K562 (cell line): ENCODE measurements around the gene TTC23L. TPM values are rescaled to one million over a fixed set of nuclear protein-coding genes. Genes with fewer than 3 reads are reported as not detected.

ENCODE experiments used
- DMBX1 ChIP-seq: fragments of 250-450 bp; sonication (Bioruptor Pico); IDR thresholded peaks from 2 replicates; pipeline ENCODE4 v1.8.0; 2022; ENCODE audit warnings: inconsistent platforms, mild to moderate bottlenecking, moderate library complexity, borderline replicate concordance
- ILF3 ChIP-seq: fragments of 450-650 bp; IDR thresholded peaks from 2 replicates; pipeline ENCODE4 v1.6.1; 2018; ENCODE audit warnings: antibody characterized with exemption, mild to moderate bottlenecking, moderate library complexity, borderline replicate concordance
- PTRF ChIP-seq: fragments of 450-650 bp; IDR thresholded peaks from 2 replicates; pipeline ENCODE4 v1.6.1; 2016; ENCODE audit warnings: mild to moderate bottlenecking, missing genetic modification characterization, missing compliant biosample characterization
- RAD51 ChIP-seq: fragments of 450-650 bp; IDR thresholded peaks from 2 replicates; pipeline ENCODE4 v1.7.1; 2016; ENCODE audit warnings: low read depth, mild to moderate bottlenecking, borderline replicate concordance
- SIN3B ChIP-seq: fragments of 450-650 bp; IDR thresholded peaks from 2 replicates; pipeline ENCODE4 v1.6.1; 2017; ENCODE audit warnings: low read depth, mild to moderate bottlenecking, moderate library complexity
- SNRNP70 ChIP-seq: fragments of 200-400 bp; formaldehyde crosslinking; optimal IDR thresholded peaks from 2 replicates; pipeline ENCODE3; 2017; ENCODE audit warnings: low read depth, low read length
- TSC22D4 ChIP-seq: fragments of 450-650 bp; IDR thresholded peaks from 2 replicates; pipeline ENCODE4 v1.6.1; 2016; ENCODE audit warnings: missing genetic modification characterization, missing biosample characterization, control low read depth
- ZBED1 ChIP-seq: IDR thresholded peaks from 2 replicates; pipeline ENCODE4 v1.6.1; 2014
- ZNF174 ChIP-seq: fragments of 250-450 bp; sonication (Bioruptor Pico); IDR thresholded peaks from 2 replicates; pipeline ENCODE4 v1.4.0; 2020; ENCODE audit warnings: mild to moderate bottlenecking
- ZNF274 ChIP-seq: IDR thresholded peaks from 2 replicates; pipeline ENCODE4 v1.6.1; 2011; ENCODE audit warnings: low read depth, mild to moderate bottlenecking, low read length, moderate library complexity, borderline replicate concordance
- ZNF644 ChIP-seq: fragments of 200-800 bp; sonication (Bioruptor generic); IDR thresholded peaks from 2 replicates; pipeline ENCODE4 v1.6.1; 2016; ENCODE audit warnings: low read depth, missing genetic modification characterization, missing compliant biosample characterization
- polyA plus RNA-seq, 8 experiments: library from polyadenylated mRNA; depleted of rRNA in 4 of 8; stranded (reverse) in 5 of 8; unstranded in 3 of 8; fragments of >200 nt; fragmentation: Nextera tagmentation in 2 of 8; fragmentation: Illumina TruSeq in 1 of 8; extraction: Ambion mirVana in 2 of 8; extraction: Trizol in 1 of 8; gene quantifications; 2 replicates each; pipeline versions ENCODE4 v1.2.1 to v1.2.3, GENCODE V29; 2011 to 2014; ENCODE audit warnings: inconsistent platforms in 1 of 8, missing spikeins in 1 of 8
- total RNA-seq, 7 experiments: library from RNA; depleted of rRNA in 6 of 7; stranded (reverse); fragments of >200 nt in 6 of 7; fragmentation: Illumina TruSeq in 2 of 7; extraction: Trizol in 2 of 7; gene quantifications; 2 replicates each; pipeline versions ENCODE4 v1.2.1 to v1.2.3, GENCODE V29; 2011 to 2021; ENCODE audit warnings: low replicate concordance in 1 of 7
- TF ChIP-seq, protein P1 (sequence below): fragments of 450-650 bp; formaldehyde crosslinking; IDR thresholded peaks from 2 replicates; pipeline ENCODE4 v1.4.0; 2020; ENCODE audit warnings: mild to moderate bottlenecking, moderate library complexity
- TF ChIP-seq, protein P2 (sequence below): IDR thresholded peaks from 2 replicates; pipeline ENCODE4 v1.6.1; 2016; ENCODE audit warnings: missing genetic modification characterization, missing compliant biosample characterization
- TF ChIP-seq, protein P3 (sequence below): fragments of 450-650 bp; IDR thresholded peaks from 2 replicates; pipeline ENCODE4 v1.6.1; 2018; ENCODE audit not compliant: partially characterized antibody
- TF ChIP-seq, protein P4 (sequence below), 2 experiments: fragments of 450-650 bp; conservative IDR thresholded peaks; 2 replicates each; pipeline ENCODE4 v1.6.1; 2017; ENCODE audit warnings: mild to moderate bottlenecking in 2 of 2, moderate library complexity in 2 of 2
- TF ChIP-seq, protein P5 (sequence below): fragments of 450-650 bp; IDR thresholded peaks from 2 replicates; pipeline ENCODE4 v1.6.1; 2016; ENCODE audit warnings: borderline replicate concordance

The TTC23L gene
- total and polyA plus RNA-seq, 9 of the 15 experiments (the other 6 are each of a cell fraction or from before 2014, with no cell fraction given) = 0.03 to 0.32 (median 0.14) TPM; not detected in 2

DNA sequence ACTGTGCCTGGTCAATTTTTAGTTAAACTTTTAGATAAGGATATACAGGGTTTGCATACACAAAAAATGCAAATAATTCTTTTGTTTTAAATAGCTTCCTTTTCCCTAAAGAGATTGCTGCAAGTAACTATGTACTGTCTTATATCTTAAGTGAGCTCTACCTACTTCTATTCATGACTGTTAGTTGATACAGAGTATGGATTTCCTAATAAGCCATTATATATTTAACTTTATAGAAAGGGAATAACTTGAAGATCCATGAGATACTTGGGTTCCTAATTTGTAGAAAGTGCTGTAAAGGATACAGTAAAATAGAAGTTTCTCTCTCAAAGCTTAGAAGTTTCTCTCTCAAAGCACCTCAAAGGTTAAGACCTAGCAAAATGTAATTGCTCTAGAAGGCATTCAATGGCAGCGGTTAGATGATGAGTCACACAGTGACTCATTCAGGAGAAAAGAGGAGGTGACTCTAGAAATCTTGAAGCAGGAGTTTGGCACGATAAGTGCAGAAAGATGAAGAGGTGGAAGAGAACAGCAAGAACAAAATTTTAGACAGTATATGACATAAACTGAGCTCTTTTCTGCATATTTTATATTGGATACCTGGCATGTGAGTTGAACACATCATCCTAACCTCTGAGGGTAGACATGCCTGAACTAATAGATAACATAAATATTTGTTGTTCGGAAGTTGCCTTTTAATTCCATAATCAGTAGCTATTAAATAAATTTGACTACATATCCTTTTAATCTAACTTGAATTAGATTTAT is 84.9 kb downstream of the TTC23L start (continued):
- TF ChIP-seq ZNF274 (no peak), ILF3 (no peak), SIN3B (no peak), DMBX1 (CRISPR knock-in tag) (no peak), RAD51 (no peak), ZNF644 (tag) (no peak), ZBED1 (no peak), SNRNP70 (no peak), PTRF (tag) (no peak), ZNF174 (CRISPR knock-in tag) (no peak), TSC22D4 (tag) (no peak)
- TF ChIP-seq, protein P1, sequence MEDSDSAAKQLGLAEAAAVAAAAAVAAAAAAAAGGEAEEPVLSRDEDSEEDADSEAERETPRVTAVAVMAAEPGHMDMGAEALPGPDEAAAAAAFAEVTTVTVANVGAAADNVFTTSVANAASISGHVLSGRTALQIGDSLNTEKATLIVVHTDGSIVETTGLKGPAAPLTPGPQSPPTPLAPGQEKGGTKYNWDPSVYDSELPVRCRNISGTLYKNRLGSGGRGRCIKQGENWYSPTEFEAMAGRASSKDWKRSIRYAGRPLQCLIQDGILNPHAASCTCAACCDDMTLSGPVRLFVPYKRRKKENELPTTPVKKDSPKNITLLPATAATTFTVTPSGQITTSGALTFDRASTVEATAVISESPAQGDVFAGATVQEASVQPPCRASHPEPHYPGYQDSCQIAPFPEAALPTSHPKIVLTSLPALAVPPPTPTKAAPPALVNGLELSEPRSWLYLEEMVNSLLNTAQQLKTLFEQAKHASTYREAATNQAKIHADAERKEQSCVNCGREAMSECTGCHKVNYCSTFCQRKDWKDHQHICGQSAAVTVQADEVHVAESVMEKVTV = no peak
- TF ChIP-seq, protein P2, sequence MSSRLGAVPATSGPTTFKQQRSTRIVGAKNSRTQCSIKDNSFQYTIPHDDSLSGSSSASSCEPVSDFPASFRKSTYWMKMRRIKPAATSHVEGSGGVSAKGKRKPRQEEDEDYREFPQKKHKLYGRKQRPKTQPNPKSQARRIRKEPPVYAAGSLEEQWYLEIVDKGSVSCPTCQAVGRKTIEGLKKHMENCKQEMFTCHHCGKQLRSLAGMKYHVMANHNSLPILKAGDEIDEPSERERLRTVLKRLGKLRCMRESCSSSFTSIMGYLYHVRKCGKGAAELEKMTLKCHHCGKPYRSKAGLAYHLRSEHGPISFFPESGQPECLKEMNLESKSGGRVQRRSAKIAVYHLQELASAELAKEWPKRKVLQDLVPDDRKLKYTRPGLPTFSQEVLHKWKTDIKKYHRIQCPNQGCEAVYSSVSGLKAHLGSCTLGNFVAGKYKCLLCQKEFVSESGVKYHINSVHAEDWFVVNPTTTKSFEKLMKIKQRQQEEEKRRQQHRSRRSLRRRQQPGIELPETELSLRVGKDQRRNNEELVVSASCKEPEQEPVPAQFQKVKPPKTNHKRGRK (tag) = no peak
- TF ChIP-seq, protein P3, sequence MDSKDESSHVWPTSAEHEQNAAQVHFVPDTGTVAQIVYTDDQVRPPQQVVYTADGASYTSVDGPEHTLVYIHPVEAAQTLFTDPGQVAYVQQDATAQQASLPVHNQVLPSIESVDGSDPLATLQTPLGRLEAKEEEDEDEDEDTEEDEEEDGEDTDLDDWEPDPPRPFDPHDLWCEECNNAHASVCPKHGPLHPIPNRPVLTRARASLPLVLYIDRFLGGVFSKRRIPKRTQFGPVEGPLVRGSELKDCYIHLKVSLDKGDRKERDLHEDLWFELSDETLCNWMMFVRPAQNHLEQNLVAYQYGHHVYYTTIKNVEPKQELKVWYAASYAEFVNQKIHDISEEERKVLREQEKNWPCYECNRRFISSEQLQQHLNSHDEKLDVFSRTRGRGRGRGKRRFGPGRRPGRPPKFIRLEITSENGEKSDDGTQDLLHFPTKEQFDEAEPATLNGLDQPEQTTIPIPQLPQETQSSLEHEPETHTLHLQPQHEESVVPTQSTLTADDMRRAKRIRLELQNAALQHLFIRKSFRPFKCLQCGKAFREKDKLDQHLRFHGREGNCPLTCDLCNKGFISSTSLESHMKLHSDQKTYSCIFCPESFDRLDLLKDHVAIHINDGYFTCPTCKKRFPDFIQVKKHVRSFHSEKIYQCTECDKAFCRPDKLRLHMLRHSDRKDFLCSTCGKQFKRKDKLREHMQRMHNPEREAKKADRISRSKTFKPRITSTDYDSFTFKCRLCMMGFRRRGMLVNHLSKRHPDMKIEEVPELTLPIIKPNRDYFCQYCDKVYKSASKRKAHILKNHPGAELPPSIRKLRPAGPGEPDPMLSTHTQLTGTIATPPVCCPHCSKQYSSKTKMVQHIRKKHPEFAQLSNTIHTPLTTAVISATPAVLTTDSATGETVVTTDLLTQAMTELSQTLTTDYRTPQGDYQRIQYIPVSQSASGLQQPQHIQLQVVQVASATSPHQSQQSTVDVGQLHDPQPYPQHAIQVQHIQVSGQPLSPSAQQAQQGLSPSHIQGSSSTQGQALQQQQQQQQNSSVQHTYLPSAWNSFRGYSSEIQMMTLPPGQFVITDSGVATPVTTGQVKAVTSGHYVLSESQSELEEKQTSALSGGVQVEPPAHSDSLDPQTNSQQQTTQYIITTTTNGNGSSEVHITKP = no peak
- TF ChIP-seq, protein P4, sequence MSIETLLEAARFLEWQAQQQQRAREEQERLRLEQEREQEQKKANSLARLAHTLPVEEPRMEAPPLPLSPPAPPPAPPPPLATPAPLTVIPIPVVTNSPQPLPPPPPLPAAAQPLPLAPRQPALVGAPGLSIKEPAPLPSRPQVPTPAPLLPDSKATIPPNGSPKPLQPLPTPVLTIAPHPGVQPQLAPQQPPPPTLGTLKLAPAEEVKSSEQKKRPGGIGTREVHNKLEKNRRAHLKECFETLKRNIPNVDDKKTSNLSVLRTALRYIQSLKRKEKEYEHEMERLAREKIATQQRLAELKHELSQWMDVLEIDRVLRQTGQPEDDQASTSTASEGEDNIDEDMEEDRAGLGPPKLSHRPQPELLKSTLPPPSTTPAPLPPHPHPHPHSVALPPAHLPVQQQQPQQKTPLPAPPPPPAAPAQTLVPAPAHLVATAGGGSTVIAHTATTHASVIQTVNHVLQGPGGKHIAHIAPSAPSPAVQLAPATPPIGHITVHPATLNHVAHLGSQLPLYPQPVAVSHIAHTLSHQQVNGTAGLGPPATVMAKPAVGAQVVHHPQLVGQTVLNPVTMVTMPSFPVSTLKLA (conservative IDR thresholded peaks at IDR 0.05) = peak in 1 of 2 experiments; percentile 47; a peak in 1 of 4 replicates
- TF ChIP-seq, protein P5, sequence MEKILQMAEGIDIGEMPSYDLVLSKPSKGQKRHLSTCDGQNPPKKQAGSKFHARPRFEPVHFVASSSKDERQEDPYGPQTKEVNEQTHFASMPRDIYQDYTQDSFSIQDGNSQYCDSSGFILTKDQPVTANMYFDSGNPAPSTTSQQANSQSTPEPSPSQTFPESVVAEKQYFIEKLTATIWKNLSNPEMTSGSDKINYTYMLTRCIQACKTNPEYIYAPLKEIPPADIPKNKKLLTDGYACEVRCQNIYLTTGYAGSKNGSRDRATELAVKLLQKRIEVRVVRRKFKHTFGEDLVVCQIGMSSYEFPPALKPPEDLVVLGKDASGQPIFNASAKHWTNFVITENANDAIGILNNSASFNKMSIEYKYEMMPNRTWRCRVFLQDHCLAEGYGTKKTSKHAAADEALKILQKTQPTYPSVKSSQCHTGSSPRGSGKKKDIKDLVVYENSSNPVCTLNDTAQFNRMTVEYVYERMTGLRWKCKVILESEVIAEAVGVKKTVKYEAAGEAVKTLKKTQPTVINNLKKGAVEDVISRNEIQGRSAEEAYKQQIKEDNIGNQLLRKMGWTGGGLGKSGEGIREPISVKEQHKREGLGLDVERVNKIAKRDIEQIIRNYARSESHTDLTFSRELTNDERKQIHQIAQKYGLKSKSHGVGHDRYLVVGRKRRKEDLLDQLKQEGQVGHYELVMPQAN = no peak
